ENCODE data around the gene EFTUD2. TPM values are rescaled to one million over a fixed set of nuclear protein-coding genes. Genes with fewer than 3 reads are reported as not detected.

EFTUD2 gene
- total and polyA plus RNA-seq, 2 of the 13 experiments (the other 11 are each of a cell fraction or from before 2014, with no cell fraction given), result 111 to 137 TPM

DNA sequence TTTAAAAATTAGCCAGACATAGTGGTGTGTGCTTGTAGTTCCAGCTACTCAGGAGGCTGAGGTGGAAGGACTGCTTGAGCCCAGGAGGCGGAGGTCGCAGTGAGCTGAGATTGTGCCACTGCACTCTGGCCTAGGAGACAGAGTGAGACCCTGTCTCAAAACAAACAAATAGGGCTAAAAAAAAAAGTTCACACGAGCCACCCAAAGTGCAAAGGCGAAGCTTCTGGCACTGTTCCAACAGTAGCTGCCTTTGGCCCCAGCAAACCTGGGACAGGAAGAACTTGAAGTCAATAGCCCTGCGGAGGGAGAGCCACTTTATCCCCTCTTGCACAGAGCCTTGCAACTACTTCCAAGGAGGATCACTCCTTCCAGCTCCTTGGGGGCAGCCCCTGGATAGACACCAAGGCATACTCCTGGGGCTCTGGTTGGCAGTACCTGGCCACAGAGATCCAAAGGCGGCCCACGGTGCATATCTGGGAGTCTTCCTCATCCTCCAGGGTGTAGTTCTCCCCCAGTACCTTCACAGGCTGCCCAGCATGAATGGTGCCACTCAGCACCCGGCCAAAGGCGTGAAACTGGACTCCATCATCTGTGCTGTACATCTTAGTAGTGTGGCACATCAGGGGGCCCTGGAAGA is 36.8 kb downstream of the EFTUD2 start (continued):
- TF ChIP-seq, protein P1, sequence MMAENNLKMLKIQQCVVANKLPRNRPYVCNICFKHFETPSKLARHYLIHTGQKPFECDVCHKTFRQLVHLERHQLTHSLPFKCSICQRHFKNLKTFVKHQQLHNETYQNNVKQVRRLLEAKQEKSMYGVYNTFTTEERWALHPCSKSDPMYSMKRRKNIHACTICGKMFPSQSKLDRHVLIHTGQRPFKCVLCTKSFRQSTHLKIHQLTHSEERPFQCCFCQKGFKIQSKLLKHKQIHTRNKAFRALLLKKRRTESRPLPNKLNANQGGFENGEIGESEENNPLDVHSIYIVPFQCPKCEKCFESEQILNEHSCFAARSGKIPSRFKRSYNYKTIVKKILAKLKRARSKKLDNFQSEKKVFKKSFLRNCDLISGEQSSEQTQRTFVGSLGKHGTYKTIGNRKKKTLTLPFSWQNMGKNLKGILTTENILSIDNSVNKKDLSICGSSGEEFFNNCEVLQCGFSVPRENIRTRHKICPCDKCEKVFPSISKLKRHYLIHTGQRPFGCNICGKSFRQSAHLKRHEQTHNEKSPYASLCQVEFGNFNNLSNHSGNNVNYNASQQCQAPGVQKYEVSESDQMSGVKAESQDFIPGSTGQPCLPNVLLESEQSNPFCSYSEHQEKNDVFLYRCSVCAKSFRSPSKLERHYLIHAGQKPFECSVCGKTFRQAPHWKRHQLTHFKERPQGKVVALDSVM (CRISPR knock-in tag; IDR thresholded peaks at IDR 0.05), result peak; percentile 99
- TF ChIP-seq ZNF292 (CRISPR knock-in tag; IDR thresholded peaks at IDR 0.05; ENCODE audit: borderline replicate concordance, low read depth), result no peak
- TF ChIP-seq ZFP82 (CRISPR knock-in tag; IDR thresholded peaks at IDR 0.05; ENCODE audit: borderline replicate concordance), result 0 out of 2 replicates have a peak, but pooled peaks have one; percentile 51
- TF ChIP-seq MATR3 (CRISPR knock-in tag; IDR thresholded peaks at IDR 0.05), result no peak
- TF ChIP-seq, protein P2, sequence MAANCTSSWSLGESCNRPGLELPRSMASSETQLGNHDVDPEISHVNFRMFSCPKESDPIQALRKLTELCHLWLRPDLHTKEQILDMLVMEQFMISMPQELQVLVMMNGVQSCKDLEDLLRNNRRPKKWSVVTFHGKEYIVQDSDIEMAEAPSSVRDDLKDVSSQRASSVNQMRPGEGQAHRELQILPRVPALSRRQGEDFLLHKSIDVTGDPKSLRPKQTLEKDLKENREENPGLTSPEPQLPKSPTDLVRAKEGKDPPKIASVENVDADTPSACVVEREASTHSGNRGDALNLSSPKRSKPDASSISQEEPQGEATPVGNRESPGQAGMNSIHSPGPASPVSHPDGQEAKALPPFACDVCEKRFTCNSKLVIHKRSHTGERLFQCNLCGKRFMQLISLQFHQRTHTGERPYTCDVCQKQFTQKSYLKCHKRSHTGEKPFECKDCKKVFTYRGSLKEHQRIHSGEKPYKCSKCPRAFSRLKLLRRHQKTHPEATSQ (CRISPR knock-in tag; IDR thresholded peaks at IDR 0.05; ENCODE audit: borderline replicate concordance), result no peak; the same call in 1 of the 2 replicates
- peak; percentile 63 for TF ChIP-seq SALL1 (CRISPR knock-in tag; IDR thresholded peaks at IDR 0.05)
- 0 out of 2 replicates have a peak, but pooled peaks have one; percentile 43 for TF ChIP-seq ARNTL (CRISPR knock-in tag; IDR thresholded peaks at IDR 0.05)
- TF ChIP-seq ZMYM3 (CRISPR knock-in tag; IDR thresholded peaks at IDR 0.05), result peak; percentile 96
- no peak for TF ChIP-seq FOXA1 (IDR thresholded peaks at IDR 0.05)
- TF ChIP-seq FOXA1 (CRISPR knock-in tag; IDR thresholded peaks at IDR 0.05), result no peak
- TF ChIP-seq GABPA (IDR thresholded peaks at IDR 0.05; ENCODE audit: low read depth, low read length), result no peak
- peak; percentile 32; the same call in 1 of the 2 replicates for TF ChIP-seq GABPA (CRISPR knock-in tag; IDR thresholded peaks at IDR 0.05; ENCODE audit: low read depth)
- TF ChIP-seq NFYC (CRISPR knock-in tag; IDR thresholded peaks at IDR 0.05), result no peak
- no peak for TF ChIP-seq YY1 (IDR thresholded peaks at IDR 0.05; ENCODE audit: insufficient read depth, insufficient replicate concordance, low read depth, low read length)
- TF ChIP-seq ZNF891 (CRISPR knock-in tag; IDR thresholded peaks at IDR 0.05), result 0 out of 2 replicates have a peak, but pooled peaks have one; percentile 54
- no peak for TF ChIP-seq ZNF224 (CRISPR knock-in tag; IDR thresholded peaks at IDR 0.05)
- 0 out of 2 replicates have a peak, but pooled peaks have one; percentile 17 for TF ChIP-seq GABPB1 (CRISPR knock-in tag; IDR thresholded peaks at IDR 0.05)
- TF ChIP-seq SNAI1 (CRISPR knock-in tag; IDR thresholded peaks at IDR 0.05; ENCODE audit: borderline replicate concordance), result no peak
- TF ChIP-seq, protein P3, sequence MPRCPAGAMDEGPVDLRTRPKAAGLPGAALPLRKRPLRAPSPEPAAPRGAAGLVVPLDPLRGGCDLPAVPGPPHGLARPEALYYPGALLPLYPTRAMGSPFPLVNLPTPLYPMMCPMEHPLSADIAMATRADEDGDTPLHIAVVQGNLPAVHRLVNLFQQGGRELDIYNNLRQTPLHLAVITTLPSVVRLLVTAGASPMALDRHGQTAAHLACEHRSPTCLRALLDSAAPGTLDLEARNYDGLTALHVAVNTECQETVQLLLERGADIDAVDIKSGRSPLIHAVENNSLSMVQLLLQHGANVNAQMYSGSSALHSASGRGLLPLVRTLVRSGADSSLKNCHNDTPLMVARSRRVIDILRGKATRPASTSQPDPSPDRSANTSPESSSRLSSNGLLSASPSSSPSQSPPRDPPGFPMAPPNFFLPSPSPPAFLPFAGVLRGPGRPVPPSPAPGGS (CRISPR knock-in tag; IDR thresholded peaks at IDR 0.05), result no peak
- TF ChIP-seq HDAC2 (CRISPR knock-in tag; IDR thresholded peaks at IDR 0.05), result no peak
- TF ChIP-seq, protein P4, sequence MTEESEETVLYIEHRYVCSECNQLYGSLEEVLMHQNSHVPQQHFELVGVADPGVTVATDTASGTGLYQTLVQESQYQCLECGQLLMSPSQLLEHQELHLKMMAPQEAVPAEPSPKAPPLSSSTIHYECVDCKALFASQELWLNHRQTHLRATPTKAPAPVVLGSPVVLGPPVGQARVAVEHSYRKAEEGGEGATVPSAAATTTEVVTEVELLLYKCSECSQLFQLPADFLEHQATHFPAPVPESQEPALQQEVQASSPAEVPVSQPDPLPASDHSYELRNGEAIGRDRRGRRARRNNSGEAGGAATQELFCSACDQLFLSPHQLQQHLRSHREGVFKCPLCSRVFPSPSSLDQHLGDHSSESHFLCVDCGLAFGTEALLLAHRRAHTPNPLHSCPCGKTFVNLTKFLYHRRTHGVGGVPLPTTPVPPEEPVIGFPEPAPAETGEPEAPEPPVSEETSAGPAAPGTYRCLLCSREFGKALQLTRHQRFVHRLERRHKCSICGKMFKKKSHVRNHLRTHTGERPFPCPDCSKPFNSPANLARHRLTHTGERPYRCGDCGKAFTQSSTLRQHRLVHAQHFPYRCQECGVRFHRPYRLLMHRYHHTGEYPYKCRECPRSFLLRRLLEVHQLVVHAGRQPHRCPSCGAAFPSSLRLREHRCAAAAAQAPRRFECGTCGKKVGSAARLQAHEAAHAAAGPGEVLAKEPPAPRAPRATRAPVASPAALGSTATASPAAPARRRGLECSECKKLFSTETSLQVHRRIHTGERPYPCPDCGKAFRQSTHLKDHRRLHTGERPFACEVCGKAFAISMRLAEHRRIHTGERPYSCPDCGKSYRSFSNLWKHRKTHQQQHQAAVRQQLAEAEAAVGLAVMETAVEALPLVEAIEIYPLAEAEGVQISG (CRISPR knock-in tag; IDR thresholded peaks at IDR 0.05), result peak; percentile 30; the same call in 1 of the 2 replicates
- TF ChIP-seq ETV5 (CRISPR knock-in tag; IDR thresholded peaks at IDR 0.05; ENCODE audit: borderline replicate concordance), result no peak; the same call in 1 of the 2 replicates
- no peak for TF ChIP-seq RFX5 (IDR thresholded peaks at IDR 0.05; ENCODE audit: low read depth, low read length)
